Panc1 (cell line): ENCODE results near the gene EGFLAM.

ENCODE experiments used
- CTCF ChIP-seq: fragments of 450-650 bp; IDR thresholded peaks from 2 replicates; pipeline ENCODE4 v1.5.1; 2017; ENCODE audit warnings: mild to moderate bottlenecking
- REST ChIP-seq, 2 experiments: IDR thresholded peaks; 2 replicates each; pipeline ENCODE4 v1.6.1; 2011 to 2012; ENCODE audit warnings: low read depth in 2 of 2, control low read depth in 1 of 2, low read length in 1 of 2, mild to moderate bottlenecking in 1 of 2, moderate library complexity in 1 of 2; ENCODE audit not compliant: insufficient read depth in 1 of 2
- TCF7L2 ChIP-seq: IDR thresholded peaks from 2 replicates; pipeline ENCODE4 v1.6.1; 2011; ENCODE audit warnings: mild to moderate bottlenecking, low read depth, low read length, inconsistent platforms

GRCh38 chr5:38423276-38424147, 165.2 kb downstream of the EGFLAM start:
- no peak for TF ChIP-seq CTCF
- no peak for TF ChIP-seq TCF7L2
- no peak for TF ChIP-seq REST (IDR thresholded peaks at IDR 0.05; ENCODE audit: insufficient read depth in 1 of 2, low read depth in 2 of 2, low read length in 1 of 2)
